Fibroblast of gingiva (primary cell): ENCODE results near the gene ANO1.
A peak's percentile ranks its signal among the peaks of the same experiment; 100 is the strongest.

Experiments used
- DNase-seq: peaks from one replicate; pipeline ENCODE4 v3.0.0-alpha.2; 2011; ENCODE audit warnings: low read depth

The ANO1 gene

DNA sequence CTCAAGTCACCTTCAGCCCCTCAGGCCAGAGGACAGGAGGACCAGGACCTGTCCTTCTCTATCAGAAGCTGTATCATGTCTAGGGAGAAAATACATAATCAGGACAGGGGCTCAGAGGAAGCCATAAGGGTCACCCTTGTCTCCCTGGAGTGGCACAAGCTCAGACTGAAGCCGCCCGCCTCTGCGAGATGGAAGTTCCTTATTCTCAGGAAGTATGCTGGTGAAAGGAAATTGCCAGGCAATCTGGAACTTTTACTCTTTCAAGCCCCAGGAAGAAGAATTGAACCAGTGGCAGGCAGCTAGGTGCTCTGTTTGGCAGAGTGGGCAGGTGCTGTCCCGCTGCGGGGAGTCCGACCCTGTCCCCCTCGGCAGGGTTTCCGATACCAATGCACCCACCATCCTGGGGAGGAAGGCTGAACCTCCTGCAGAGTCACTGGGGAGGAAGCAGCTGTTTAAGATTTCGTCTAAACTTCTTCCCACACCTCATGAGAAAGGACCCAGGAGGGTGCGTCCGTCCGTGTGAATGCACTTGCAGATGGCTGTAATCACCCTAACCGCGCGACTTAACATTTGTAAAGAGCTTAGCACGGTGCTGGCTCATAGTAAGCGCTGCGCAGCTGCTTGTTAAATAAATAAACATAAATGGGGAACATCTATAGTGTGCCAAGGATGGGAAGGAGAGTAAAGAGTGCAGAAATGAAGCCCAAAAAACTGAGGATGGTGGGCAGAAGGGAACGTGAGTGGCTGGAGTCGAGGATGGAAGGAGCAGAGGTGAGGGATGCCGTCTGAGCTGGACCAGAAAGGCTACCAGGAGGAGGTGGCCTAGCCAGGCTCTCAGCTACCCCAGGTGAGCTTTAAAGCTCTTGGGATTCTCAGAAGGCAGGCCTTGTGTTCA lies 5.0 kb upstream of the ANO1 start:
- no peak for DNase-seq

GRCh38 chr11:70073871-70074371 lies 4.2 kb upstream of the ANO1 start:
- DNase-seq, result no peak

- no peak for DNase-seq
These were observed 3.4 kb upstream of the ANO1 start for GRCh38 chr11:70074746-70075145.

- no peak for DNase-seq
These were observed 2.3 kb upstream of the ANO1 start for GRCh38 chr11:70075836-70076235.

- DNase-seq, result no peak
These were observed 1.6 kb upstream of the ANO1 start for GRCh38 chr11:70076461-70076931.

DNA sequence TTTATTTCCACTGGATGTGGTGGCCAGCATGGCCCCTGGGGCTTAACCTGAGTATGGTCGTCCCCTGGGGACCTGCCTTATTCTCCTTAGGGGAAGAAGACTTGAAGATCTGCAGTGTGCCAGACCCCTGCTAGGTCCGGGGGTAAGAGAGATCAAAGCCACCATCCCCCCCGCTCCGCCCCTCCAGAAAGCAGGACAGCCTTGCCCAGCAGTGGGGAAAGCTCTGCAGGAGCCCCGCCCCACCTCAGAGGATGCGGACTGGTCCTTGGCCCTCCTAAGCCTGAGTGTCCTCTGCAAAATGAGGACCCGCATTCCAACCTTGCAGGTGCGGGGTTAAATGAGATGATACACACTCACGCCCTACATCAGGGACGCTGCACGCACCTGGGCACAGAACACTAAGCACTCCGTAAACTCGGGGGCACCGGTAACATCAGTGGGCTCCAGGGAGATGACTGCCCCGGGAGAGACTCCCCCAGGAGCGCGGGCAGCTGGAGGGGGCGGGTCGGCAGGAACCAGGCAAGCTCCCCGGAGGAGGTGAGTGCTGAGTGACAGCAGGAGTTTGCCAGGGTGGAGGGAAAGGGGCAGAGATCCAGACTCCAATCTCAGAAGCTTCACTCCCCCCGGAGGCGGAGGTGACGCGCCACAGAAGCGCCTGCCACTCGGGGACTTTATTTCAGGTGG lies 564 bp upstream of the ANO1 start:
- no peak for DNase-seq

DNA sequence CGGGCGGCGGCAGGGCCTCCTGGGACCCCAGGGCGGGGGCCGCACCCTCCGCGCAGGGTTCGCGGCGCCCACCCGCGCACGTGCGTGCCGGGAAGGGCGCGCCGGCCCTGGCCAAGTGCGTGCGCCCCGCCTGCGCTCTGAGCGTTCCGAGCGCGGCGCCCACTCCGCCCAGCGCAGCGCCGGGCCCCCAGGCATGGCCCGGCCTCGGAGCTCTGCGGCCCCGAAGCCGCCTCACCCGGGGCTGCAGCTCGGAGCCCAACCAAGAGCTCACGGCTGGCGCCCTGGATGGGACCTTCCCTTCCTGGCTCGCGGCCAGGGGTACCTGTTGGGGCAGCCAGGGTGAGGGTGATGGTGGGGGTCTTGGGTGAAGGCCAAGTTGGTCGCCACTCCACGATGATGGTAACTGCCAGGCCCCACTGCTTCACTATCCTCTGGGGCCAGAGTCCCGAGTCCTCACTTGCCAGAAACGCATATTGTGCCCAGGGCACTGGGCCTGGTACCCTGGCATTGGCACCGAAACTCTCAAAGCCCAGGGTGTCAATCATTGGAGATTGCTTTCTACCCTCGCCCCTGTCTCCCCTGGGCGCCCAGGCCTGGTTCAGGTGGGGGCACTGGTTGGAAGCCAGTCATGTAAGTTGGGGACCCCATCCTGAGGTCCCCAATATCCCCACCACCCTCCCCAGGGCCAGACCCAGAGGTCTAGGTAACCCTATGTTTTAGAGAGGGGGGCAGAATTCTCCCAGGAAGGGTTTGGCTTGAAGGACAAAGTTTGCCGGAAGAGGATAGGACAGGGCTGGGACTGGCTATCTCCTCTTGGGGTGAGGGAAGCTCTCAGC lies 882 bp downstream of the ANO1 start:
- DNase-seq, result no peak

DNA sequence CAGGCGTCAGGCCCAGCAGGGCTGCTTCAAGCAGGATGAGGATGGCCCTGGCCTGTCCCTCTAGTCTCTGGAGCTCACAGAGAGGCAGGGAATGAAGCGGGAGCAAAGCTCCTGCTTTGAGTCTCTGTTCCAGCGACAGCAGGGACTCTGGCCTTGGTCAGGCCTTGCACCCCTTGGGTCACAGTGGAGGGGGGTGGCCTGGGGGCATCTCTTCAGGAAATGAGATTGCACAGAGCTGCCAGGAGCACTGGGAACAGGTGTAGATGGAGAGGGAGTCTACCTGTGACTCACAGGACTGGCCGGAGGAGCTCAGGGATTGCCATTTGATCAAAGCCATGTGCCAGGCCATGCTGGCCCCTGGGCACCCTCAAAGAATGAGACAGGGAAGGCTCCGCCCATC lies 1.6 kb downstream of the ANO1 start:
- no peak for DNase-seq

GRCh38 chr11:70080763-70081162 lies 2.6 kb downstream of the ANO1 start:
- no peak for DNase-seq

DNA sequence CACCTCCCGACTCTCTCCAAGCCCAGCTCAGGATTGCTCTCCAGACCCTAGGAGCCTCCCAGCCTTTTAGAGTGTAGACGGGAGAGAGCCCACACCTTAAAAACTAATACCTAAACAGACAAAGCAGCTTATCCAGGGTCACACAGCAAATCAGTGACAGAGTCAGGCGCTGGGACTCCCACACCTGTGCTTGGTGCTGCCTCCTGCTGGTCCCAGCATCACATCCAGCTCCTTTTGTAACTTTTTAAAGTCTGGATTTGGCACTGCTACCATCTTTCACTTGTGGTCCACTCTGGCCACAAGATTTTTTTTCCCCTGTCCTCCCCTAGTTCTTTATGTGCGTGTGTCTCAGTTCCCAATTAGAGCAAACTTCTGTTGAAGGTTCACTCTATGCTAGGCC lies 4.7 kb downstream of the ANO1 start:
- no peak for DNase-seq

DNA sequence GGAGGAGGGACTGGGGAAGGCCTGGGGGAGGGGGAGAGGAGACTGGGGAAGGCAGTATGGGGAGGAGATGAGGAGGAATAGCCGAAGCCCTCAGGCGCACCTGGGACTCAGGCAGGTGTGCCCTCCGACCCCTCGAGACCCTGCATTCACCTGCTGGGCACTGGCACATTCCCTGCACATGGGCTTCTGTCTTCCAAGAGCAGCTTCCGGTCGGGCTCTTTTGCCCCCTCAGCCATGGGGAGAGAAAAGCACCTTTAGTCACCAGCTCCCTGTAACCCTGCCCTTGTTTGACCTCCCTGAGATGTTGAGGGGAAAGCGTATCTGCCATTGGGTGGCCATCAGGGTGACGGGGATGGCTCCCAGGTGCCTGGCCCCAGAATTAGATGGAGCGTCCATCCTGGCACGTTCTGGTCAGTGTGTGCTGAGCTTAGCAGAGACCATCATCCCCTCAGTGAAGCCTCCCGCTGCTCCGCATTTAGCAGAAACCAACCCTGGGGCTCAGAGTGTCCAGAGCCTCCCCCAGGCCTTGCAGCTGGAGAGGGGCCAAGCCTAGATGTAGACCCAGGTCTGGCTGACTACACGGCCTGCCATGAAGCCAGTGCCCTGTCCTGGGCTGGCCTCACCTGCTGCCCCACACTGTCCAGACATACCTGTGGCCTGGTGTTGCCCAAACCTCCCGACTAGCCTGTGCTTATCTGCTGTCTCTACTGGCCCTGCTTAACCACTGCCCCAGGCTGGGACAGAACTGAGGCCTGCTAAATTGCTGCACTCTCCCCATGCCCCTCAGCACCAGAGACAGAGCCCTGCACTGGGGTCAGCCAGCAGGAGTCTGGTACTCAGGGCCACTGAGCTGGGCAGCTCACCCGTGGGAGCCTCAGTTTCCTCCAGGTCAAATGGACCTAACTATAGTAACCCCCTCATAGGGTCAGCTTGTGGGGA lies 6.2 kb downstream of the ANO1 start:
- no peak for DNase-seq

DNA sequence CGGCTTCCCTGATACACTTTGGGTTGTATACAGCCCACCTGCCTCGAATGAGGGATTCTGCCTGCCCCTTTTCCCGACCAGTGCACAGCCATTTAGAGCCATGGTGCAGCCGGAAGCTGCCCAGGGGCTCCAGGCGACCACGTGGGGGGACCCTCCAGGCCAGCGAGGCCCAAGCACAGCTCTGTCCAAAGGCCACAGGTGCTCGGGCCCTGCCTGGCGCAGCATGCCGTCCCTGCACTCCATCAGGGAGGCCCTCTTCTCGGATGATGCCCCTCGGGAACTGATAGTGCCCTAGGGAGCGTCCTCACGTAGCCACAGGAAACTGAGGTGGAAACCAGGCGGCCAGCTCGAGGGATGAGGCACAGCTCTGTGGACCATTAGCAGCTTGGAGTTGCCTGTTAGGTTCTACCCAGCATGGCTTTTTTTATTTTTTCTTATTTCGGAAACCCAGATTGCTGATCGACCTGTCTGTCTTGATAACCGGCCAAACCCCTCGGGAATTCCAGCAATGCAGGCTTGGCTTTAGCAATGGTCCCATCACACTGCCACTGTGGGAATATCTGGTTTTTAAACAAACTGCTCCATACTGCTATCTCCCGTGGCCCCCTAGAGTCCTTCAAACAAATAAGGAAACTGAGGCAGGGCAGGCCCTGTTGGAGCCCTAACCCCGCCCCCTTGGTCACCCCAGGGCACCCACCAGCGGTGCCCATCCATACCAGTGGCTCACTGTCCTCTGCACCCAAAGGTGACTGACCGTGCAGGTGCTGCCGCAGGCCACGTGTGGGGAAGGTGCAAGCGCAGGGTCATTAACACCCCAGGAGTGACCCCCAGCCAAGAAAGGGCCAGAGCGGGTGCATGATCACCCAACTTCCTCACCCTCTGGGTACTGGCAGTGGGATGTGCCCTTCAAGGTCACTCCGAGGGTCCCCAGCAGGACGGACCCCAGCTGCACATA lies 8.0 kb downstream of the ANO1 start:
- DNase-seq, result no peak

- DNase-seq, result no peak
These were observed 9.5 kb downstream of the ANO1 start for GRCh38 chr11:70087446-70088167.

DNA sequence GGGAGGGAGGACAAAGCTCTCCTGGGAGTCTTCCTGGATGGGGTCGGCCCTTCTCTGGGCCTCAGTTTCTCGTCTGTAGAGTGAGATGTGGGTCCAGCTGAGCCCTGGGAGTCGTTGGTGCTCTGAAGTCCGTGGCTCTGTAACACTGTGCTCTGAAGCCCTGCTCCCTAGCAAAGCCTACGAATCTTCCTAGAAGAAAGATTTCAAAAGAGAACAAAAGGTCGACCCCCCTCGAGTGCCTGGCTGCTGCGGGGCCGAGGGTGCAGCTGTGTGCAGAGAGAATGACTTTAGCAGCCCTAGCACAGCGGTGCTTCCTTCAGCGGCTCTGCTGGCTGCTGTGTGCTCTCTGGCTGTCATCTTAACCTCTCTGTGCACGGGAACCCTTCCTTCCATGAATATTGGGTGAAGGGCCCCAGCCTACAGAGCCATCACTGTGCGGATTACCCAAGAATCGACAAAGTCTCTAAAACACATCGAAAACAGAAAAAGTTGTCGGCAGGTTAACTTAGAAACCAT lies 10.7 kb downstream of the ANO1 start:
- no peak for DNase-seq

DNA sequence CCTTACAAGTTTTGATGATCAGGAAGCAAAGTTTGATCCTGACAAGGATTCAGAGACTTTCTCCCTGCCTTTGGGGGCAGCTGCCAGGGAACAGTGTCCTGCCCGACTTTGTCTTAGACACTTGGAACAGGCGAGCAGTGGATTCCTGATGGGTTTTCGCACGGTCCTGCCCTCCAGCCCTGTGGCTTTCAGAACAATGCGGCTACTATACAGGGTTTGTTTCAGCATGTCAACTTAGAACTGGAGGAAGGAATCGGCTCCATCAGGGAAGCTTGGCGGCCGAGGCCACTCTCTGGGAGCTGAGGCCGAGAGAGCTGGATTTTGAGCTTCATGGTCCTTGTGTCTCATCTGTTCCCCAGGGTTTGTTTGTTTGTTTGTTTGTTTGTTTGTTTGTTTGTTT lies 11.5 kb downstream of the ANO1 start:
- DNase-seq, result no peak

DNA sequence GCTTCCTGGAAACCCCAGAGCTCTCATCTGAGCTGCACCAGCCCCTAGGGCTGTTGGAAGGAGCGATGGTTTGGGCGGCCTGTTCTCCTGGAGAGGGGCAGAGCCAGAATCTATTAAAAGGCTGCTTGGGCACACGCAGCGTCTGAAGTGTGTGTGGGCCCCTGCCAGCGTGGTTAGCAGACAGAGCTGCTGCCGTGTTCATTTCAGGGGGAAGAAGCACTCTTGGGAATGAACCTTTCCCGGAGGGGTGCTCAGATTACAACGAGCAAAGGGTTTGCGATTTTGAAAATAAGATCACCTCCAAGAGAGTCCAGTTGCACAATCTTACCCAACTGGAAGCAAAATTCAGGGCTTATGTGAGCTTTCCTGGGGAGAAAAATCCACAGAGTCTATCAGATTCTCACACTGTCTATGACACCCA lies 12.9 kb downstream of the ANO1 start:
- peak; percentile 45 for DNase-seq

- no peak for DNase-seq
These were observed 13.5 kb downstream of the ANO1 start for GRCh38 chr11:70091638-70092037.

DNA sequence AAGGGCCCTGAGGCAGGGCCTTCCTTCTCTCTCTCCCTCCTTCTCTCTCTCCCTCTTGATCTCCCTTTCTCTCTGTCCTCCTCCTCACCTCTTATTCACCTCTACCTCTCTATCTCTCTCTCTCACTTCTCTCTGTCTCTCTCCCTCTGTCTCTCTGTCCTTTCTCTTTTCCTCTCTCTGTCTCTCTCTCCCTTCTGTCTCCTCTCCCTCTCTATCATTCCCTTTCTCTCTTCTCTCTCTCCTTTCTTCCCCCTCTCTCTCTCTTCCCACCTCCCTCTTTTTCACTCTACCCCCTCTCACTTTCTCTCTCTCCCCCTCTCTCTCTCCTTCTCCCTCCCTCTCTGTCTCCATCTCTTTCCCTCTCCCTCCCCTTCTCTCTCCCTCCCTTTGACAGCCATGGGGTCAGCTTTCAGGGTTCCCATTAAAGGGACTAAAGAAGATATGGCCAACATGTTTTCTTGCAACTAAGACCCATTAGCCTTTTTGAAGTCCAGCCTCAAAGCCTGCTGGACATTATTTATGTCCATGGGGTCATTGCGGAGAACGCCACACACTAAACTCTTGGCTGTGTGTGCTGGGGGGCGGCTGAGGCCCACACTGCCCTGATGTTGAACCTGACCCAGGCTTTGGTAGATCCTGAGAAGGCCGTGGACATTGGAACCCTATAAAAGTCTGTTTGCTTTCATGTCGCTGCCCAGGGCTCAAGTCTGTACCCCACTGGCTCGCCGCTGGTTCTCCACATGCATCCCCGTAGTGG lies 15.0 kb downstream of the ANO1 start:
- DNase-seq, result no peak
